ENCODE measurements around the gene COL20A1. TPM values are rescaled to one million over a fixed set of nuclear protein-coding genes. Genes with fewer than 3 reads are reported as not detected.

Gene COL20A1
- total RNA-seq, 1 experiment from 2014 or later, result 2.3 TPM

DNA sequence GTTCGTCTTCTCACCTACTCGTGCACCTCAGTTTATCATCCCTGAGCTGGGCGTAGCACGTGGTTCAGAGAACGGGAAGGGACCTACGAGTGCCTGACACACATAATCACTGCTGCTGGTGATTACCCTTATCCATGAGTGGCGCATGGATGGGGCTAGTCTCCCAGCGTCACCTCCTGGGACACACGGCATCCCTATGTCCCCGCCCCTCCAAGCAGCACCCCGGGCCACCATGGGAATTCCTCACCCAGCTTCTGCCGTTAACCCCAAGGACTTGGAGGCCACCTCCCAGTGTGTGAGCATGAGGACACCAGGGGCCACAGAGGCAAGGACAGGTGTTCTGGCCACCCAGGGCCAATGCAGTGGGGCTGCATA lies 58.3 kb downstream of the COL20A1 start:
- H3K36me3 Mint-ChIP-seq (ENCODE audit: insufficient read depth in 1 of 3, low read depth in 3 of 3), result peaks cover 0 to 7% (median 4%) of the 10 kb centered on the region in 3 experiments; a peak in 3 of 7 replicates
- Histone ChIP-seq H3K4ac (ENCODE audit: low read depth, low read length) (no peak overlapping the region), H3T11ph (ENCODE audit: low read length) (no peak overlapping the region)

More for the DNA sequence above, 58.3 kb downstream of the COL20A1 start:
- H3K9me3 ChIP-seq (ENCODE audit: control insufficient read depth, low read depth, low read length), result no peaks in the 10 kb centered on the region
- no peak overlapping the region for H2AK5ac ChIP-seq (ENCODE audit: insufficient read length, low read length)
- H4K91ac ChIP-seq (ENCODE audit: insufficient read length, low read depth, low read length), result no peak overlapping the region
- H3K27me3 ChIP-seq (ENCODE audit: insufficient read depth, low read length), result no peaks in the 10 kb centered on the region
- no peak overlapping the region for H3K27ac ChIP-seq (ENCODE audit: insufficient read length, low read depth, low read length)
- no CpG with 5 or more reads among the region's 12 CpGs for WGBS (ENCODE audit: extremely low coverage, insufficient read length, low lambda C conversion rate)
- H2BK12ac ChIP-seq (ENCODE audit: insufficient read length, low read depth, low read length), result no peak overlapping the region
- H2BK15ac ChIP-seq (ENCODE audit: low read depth, low read length), result no peak overlapping the region
- Mint-ChIP-seq H3K4me3 (no peak overlapping the region), H3K27ac (no peak overlapping the region), H3K9me3 (peaks cover 0 to 10% of the 10 kb centered on the region in 2 experiments; a peak in 2 of 5 replicates), H3K4me1 (peaks cover 5 to 7% of the 10 kb centered on the region in 2 experiments), H3K27me3 (ENCODE audit: low read depth) (peaks cover 8% of the 10 kb centered on the region)
- H2BK5ac ChIP-seq (ENCODE audit: insufficient read length, low read length), result no peak overlapping the region
- H3K4me1 ChIP-seq (ENCODE audit: insufficient read depth, low read length), result no peaks in the 10 kb centered on the region
- no peak overlapping the region for H2BK120ac ChIP-seq (ENCODE audit: low read depth, low read length, poor library complexity, severe bottlenecking)
- H3K79me1 ChIP-seq (ENCODE audit: insufficient read depth, low read depth, low read length, poor library complexity, severe bottlenecking), result no peaks in the 10 kb centered on the region
- no peak overlapping the region for H2AFZ ChIP-seq (ENCODE audit: low read length)
- H2BK20ac ChIP-seq (ENCODE audit: low read depth, low read length, poor library complexity, severe bottlenecking), result no peak overlapping the region
- no peak for DNase-seq
- no peak overlapping the region; the same call in 1 of the 2 replicates for H3K14ac ChIP-seq (ENCODE audit: insufficient read depth, low read length)
- H4K20me1 ChIP-seq (ENCODE audit: control insufficient read depth, insufficient read depth, insufficient read length), result peaks cover 2% of the 10 kb centered on the region
- H3K23me2 ChIP-seq (ENCODE audit: insufficient read length, low read depth, low read length, poor library complexity, severe bottlenecking), result no peaks in the 10 kb centered on the region
- TF ChIP-seq, protein P1, sequence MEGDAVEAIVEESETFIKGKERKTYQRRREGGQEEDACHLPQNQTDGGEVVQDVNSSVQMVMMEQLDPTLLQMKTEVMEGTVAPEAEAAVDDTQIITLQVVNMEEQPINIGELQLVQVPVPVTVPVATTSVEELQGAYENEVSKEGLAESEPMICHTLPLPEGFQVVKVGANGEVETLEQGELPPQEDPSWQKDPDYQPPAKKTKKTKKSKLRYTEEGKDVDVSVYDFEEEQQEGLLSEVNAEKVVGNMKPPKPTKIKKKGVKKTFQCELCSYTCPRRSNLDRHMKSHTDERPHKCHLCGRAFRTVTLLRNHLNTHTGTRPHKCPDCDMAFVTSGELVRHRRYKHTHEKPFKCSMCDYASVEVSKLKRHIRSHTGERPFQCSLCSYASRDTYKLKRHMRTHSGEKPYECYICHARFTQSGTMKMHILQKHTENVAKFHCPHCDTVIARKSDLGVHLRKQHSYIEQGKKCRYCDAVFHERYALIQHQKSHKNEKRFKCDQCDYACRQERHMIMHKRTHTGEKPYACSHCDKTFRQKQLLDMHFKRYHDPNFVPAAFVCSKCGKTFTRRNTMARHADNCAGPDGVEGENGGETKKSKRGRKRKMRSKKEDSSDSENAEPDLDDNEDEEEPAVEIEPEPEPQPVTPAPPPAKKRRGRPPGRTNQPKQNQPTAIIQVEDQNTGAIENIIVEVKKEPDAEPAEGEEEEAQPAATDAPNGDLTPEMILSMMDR (conservative IDR thresholded peaks at IDR 0.05), result no peak
- H4K8ac ChIP-seq (replicated peaks; ENCODE audit: insufficient read length, low read depth, low read length), result peak overlapping the region; percentile 25
- no peak overlapping the region for H3K9ac ChIP-seq (ENCODE audit: extremely low read depth, insufficient read length, low read length)
- no peaks in the 10 kb centered on the region for H3K79me2 ChIP-seq (ENCODE audit: insufficient read depth, low read length)
- no peak overlapping the region for H4K5ac ChIP-seq (ENCODE audit: insufficient read length, low read depth, low read length)
- no peak overlapping the region for H3K4me2 ChIP-seq (ENCODE audit: insufficient read depth, insufficient read length, low read length)
- H3K56ac ChIP-seq (ENCODE audit: insufficient read length, low read depth, low read length), result no peak overlapping the region
- H3K18ac ChIP-seq (ENCODE audit: insufficient read length, low read depth, low read length), result no peak overlapping the region
- H3K23ac ChIP-seq (ENCODE audit: insufficient read length, low read depth, low read length), result no peak overlapping the region

Measured in H9 (cell line).